Activated CD8-positive, alpha-beta T cell treated with anti-CD3 and anti-CD28 coated beads for 36 hours (primary cell): ENCODE measurements around the gene XRN1. TPM values are rescaled to one million over a fixed set of nuclear protein-coding genes. Genes with fewer than 3 reads are reported as not detected.

Experiments used
- ATAC-seq: fragments of 200-7000 bp; cut with Tn5 transposase; one replicate; pipeline ENCODE4 v1.10.0; 2021; ENCODE audit warnings: mild to moderate bottlenecking, moderate library complexity
- CTCF ChIA-PET: fragments of 350-600 bp; sonication (Branson Sonifier 250); formaldehyde crosslinking; loops from one replicate; lab custom pipeline; 2021; ENCODE audit warnings: antibody characterized with exemption; lab: Charles Lee
- POLR2A ChIA-PET: fragments of 350-600 bp; sonication (Branson Sonifier 250); formaldehyde crosslinking; loops from one replicate; lab custom pipeline; 2021; ENCODE audit warnings: antibody characterized with exemption; lab: Charles Lee
- DNase-seq: peaks from one replicate; pipeline ENCODE4 v3.0.0-alpha.2; 2020
- H3K27ac Mint-ChIP-seq: one replicate; pipeline ENCODE4 v1.8.0; 2021; ENCODE audit warnings: mild to moderate bottlenecking, mixed read lengths
- H3K27me3 Mint-ChIP-seq: one replicate; pipeline ENCODE4 v1.8.0; 2021; ENCODE audit warnings: mixed read lengths
- H3K36me3 Mint-ChIP-seq: one replicate; pipeline ENCODE4 v1.8.0; 2021; ENCODE audit warnings: low read depth, mixed read lengths
- H3K4me1 Mint-ChIP-seq: one replicate; pipeline ENCODE4 v1.8.0; 2021; ENCODE audit warnings: low read depth, mixed read lengths
- H3K4me3 Mint-ChIP-seq: one replicate; pipeline ENCODE4 v1.8.0; 2021; ENCODE audit warnings: mild to moderate bottlenecking, moderate library complexity, mixed read lengths
- H3K9me3 Mint-ChIP-seq: one replicate; pipeline ENCODE4 v1.8.0; 2021; ENCODE audit warnings: mixed read lengths
- CTCF ChIP-seq: fragments of 200-600 bp; IDR thresholded peaks from one replicate; pipeline ENCODE4 v1.8.0; 2022; ENCODE audit warnings: antibody characterized with exemption, mild to moderate bottlenecking
- intact Hi-C: fragments of 100-400 bp; cut with micrococcal nuclease; formaldehyde crosslinking; loops from one replicate; pipeline ENCODE4 v1.10.0; 2022
- total RNA-seq, 2 experiments: library from RNA; stranded (reverse); gene quantifications; one replicate each; pipeline ENCODE4 v1.2.3, GENCODE V29; 2021

XRN1 gene
- total RNA-seq, 2 experiments from 2014 or later = 41.3 to 43.5 TPM

DNA sequence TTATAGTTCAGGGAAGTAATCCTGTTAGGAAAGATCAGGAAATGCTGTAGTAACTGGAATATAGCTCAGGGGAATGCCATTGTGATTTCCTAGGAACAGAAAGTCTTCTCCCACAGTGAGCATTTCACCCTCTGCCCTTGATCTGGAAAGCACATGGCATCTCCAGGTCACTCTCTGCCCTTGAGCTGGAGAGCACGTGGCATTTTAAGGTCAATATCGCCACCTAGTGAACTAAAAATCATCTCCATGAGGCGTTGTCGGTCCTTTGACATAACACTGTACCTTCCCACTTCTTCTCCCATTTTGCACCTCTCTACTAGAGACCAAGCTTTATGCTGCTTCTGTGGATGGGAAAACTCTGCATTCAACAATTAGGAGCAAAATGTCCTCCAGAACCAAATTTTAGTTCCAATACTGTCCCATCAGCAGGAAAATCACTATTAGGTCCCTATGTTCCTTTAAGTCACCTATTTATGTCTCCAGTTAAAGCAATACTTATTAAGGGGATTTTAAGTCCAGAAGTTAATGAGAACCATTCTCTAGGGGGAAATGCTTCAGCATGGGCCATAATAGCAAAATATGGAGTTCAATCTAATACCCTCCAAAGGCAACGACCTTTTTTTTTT is 167.8 kb downstream of the XRN1 start:
- Mint-ChIP-seq H3K4me1 (peaks cover 3% of the 10 kb centered on the region), H3K27me3 (no peaks in the 10 kb centered on the region), H3K4me3 (no peak overlapping the region), H3K27ac (peak overlapping the region; percentile 38), H3K9me3 (no peaks in the 10 kb centered on the region), H3K36me3 (peaks cover 2% of the 10 kb centered on the region)
- peak; percentile 92 for ATAC-seq
- peak; percentile 57 for DNase-seq
- peak; percentile 69 for TF ChIP-seq CTCF
- POLR2A ChIA-PET = no interaction called here
- CTCF ChIA-PET = interaction anchor here (0.7 to 2.9 kb wide), 19 partner anchors 9 to 820 kb away, joined by 3 to 26 read pairs (median 5); no protein-coding TSS in a partner anchor
- intact Hi-C loops = loop anchor here (5.0 kb wide), 3 partner anchors 153 to 318 kb away; no protein-coding TSS in a partner anchor

DNA sequence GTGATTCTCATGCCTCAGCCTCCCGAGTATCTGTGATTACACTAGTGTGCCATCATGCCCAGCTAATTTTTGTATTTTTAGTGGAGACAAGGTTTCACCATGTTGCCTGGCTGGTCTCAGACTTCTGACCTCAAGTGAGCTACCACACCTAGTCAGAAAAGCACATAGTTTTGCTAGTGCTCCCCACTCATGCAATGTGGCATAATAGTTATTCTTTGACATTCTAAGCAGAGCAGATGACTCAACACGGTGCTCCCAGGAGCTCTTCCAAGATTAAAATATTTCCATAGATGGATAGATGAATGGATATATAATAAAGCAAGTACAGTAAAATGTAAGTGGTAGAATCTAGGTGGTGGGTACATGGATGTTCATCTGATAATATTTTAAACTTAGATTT is 169.4 kb downstream of the XRN1 start:
- ChIA-PET CTCF (interaction anchor here (1.4 to 2.9 kb wide), 4 partner anchors 98 to 701 kb away, joined by 3 to 26 read pairs (median 9); no protein-coding TSS in a partner anchor), POLR2A (no interaction called here)
- intact Hi-C loops = loop anchor here (5.0 kb wide), 1 partner anchor 151 kb away; no protein-coding TSS in a partner anchor
- H3K9me3 Mint-ChIP-seq = no peaks in the 10 kb centered on the region
- H3K27ac Mint-ChIP-seq = no peak overlapping the region
- DNase-seq (no peak), ATAC-seq (no peak)
- H3K4me3 Mint-ChIP-seq = no peak overlapping the region
- H3K27me3 Mint-ChIP-seq = no peaks in the 10 kb centered on the region
- peaks cover 2% of the 10 kb centered on the region for H3K36me3 Mint-ChIP-seq
- peaks cover 3% of the 10 kb centered on the region for H3K4me1 Mint-ChIP-seq
- no peak for TF ChIP-seq CTCF

DNA sequence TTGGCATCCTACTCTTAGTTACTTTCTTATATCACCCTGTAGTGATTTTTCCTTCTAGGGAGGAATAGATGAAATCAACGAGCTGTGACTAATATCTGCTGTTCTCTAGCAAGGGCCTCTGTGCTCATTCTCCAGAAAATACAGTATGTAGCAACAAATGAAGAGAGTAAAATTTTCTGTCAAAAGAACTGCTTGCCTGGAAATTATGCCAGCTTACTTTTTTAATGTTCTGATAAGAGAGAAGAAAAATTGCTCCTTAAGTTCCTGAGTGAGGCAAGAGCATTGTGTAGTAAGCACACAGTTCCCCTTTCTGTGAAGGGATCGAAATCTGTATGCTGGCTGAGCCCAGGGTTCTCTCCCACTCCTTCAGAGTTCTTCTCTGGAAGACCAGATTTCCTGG is 171.1 kb downstream of the XRN1 start:
- no peak overlapping the region for H3K27ac Mint-ChIP-seq
- no peak for ATAC-seq
- peaks cover 3% of the 10 kb centered on the region for H3K4me1 Mint-ChIP-seq
- intact Hi-C loops = loop anchor here (5.0 kb wide), 1 partner anchor 149 kb away; no protein-coding TSS in a partner anchor
- H3K9me3 Mint-ChIP-seq = no peaks in the 10 kb centered on the region
- H3K4me3 Mint-ChIP-seq = no peak overlapping the region
- POLR2A ChIA-PET = no interaction called here
- H3K36me3 Mint-ChIP-seq = peaks cover 2% of the 10 kb centered on the region
- TF ChIP-seq CTCF = no peak
- CTCF ChIA-PET = no interaction called here
- H3K27me3 Mint-ChIP-seq = no peaks in the 10 kb centered on the region
- no peak for DNase-seq

- ATAC-seq (no peak), DNase-seq (no peak)
- Mint-ChIP-seq H3K4me1 (peaks cover 3% of the 10 kb centered on the region), H3K27me3 (no peaks in the 10 kb centered on the region), H3K4me3 (no peak overlapping the region), H3K36me3 (peaks cover 2% of the 10 kb centered on the region), H3K9me3 (no peaks in the 10 kb centered on the region), H3K27ac (no peak overlapping the region)
- intact Hi-C loops = loop anchor here (5.0 kb wide), 1 partner anchor 149 kb away; no protein-coding TSS in a partner anchor
- ChIA-PET POLR2A (no interaction called here), CTCF (no interaction called here)
- TF ChIP-seq CTCF = no peak
Observed at GRCh38 chr3:142275856-142276255, 172.0 kb downstream of the XRN1 start.

DNA sequence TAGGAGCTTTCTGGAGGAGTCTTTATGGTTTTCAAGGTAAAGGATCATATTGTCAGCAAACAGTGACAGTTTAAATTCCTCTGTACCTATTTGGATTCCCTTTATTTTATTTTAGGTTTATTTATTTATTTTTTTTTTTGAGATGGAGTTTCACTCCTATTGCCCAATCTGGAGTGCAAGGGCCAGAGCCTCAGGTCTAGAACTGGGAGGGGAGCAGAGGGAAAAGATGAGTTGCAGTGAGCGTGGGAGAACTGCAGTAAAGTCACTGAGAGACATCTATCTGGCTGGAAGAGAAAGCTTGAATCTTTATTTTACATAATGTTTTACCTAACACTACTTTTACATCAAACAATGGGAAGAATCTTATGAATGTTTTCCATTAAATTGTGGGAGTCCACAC is 172.9 kb downstream of the XRN1 start:
- ATAC-seq = no peak
- H3K9me3 Mint-ChIP-seq = no peaks in the 10 kb centered on the region
- H3K4me1 Mint-ChIP-seq = peaks cover 11% of the 10 kb centered on the region
- no peak for DNase-seq
- intact Hi-C loops = loop anchor here (5.0 kb wide), 1 partner anchor 148 kb away; no protein-coding TSS in a partner anchor
- H3K27ac Mint-ChIP-seq = no peak overlapping the region
- H3K27me3 Mint-ChIP-seq = no peaks in the 10 kb centered on the region
- no peak for TF ChIP-seq CTCF
- H3K4me3 Mint-ChIP-seq = no peak overlapping the region
- ChIA-PET CTCF (no interaction called here), POLR2A (interaction anchor here (0.6 kb wide), 1 partner anchor 87 kb away, joined by 3 read pairs; no protein-coding TSS in a partner anchor)
- peaks cover 2% of the 10 kb centered on the region for H3K36me3 Mint-ChIP-seq
